GM10266 (cell line): ENCODE results near the gene ULK2.
A peak's percentile ranks its signal among the peaks of the same experiment; 100 is the strongest.

Experiments
- DNase-seq: peaks from one replicate; pipeline ENCODE4 v3.0.0; 2012; ENCODE audit errors: extremely low spot score
- CTCF ChIP-seq: IDR thresholded peaks from 2 replicates; pipeline ENCODE4 v1.5.1; 2012; ENCODE audit warnings: mild to moderate bottlenecking, low read depth; ENCODE audit not compliant: control insufficient read depth, insufficient read depth; ENCODE audit errors: missing control alignments

The ULK2 gene

DNA sequence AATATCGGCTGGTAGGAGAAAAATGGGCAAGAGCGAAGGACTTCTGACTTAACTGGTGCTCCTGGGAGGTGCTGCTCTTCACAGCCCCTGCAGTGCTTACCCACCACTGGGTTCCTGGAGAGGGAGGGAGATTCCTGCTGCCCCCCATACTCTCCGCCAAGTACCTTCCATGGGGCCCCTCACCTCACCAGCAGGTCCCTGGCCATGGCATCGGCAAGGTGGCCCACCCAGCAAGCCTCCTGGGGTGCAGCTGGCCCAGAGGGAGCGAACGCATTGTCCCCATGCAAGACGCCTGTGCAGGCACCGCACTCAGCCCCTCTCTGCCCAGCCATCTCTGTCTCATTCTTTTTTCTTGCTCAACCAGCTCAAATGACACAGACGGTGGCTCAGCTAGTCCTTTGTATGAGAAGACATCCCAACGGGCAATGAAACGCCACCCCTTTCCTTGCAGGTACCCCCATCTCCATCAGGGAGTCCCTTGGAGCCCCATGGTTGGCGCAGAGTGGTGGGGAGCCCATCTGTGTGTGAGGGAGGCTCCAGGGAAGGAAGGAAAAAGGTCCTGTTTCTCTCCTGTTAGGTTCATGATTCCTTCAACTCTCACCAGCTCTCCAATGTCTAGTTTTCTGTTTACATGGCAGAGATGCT, 110.1 kb downstream of the ULK2 start:
- no peak for TF ChIP-seq CTCF

DNA sequence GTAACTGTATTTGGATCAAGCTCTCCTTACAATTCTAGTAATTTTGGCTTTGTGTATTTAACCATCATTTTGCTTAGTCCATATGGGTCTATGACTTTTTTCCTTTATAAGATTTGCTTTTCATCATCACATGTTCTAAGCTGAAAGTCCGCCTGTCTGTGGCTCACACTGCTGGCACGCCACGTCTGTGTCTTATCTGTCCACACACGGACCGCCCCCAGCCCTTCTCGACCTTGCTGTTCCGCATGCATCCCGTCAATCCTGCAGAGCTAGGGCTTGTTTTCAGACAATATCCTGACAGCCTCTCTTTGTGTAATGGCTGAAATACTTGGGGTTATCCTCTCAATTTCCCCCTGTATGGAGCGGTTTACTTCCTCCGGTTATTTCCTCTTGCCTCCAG, 111.2 kb downstream of the ULK2 start:
- no peak for DNase-seq
- no peak for TF ChIP-seq CTCF

More for the DNA sequence above, 110.1 kb downstream of the ULK2 start:
- DNase-seq: no peak

GRCh38 chr17:19755821-19756510, 111.8 kb downstream of the ULK2 start:
- DNase-seq: peak; percentile 67
- no peak for TF ChIP-seq CTCF

- DNase-seq: no peak
These were observed 112.3 kb downstream of the ULK2 start for GRCh38 chr17:19755392-19755791.

DNA sequence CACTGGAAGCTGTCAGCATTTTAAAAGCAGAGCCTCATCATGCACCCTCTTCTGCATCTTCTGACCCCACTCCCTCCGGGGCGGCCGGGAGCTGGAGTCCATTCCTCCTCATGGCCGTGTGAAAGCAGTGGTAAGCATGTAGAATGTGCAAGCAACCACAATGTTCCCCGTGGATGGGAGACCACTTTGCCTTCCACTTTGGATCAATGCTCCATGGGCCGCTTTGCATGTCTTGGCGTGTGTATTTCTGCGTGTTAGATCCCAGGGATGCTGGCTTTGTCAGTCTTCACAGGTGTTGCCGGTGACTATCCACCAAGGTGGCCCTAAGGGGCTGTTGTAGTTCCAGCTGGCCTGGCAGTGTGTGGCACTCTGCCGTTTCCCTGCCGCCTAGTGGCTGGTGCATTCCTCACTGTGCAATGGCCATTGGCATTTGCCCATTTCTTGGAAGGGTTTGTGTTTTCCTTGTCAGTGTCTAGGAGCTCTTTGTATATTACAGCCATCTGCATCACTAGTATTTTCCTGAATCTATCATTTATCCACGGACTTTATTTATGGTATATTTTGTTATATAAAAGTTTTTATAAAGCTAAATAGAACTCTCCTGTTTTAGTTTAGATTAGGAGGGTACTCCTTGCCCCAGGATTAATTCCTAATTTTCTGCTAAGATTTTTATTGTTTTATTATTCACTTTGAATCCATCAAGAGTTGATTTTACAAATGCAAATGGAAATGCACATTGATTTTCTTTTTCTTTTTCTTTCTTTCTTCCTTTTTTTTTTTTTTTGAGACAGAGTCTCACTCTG, 113.9 kb downstream of the ULK2 start:
- DNase-seq: no peak
- peak; percentile 21 for TF ChIP-seq CTCF

More at GRCh38 chr17:19755392-19755791, 112.3 kb downstream of the ULK2 start:
- no peak for TF ChIP-seq CTCF

- no peak for TF ChIP-seq CTCF
These were observed 114.7 kb downstream of the ULK2 start for GRCh38 chr17:19753051-19753509.

More at GRCh38 chr17:19753051-19753509, 114.7 kb downstream of the ULK2 start:
- DNase-seq: no peak
